H9 (cell line): ENCODE measurements around the gene DUSP23. TPM values are rescaled to one million over a fixed set of nuclear protein-coding genes. Genes with fewer than 3 reads are reported as not detected.

ENCODE experiments used
- DNase-seq: peaks from one replicate; pipeline ENCODE4 v3.0.0-alpha.2; 2017
- H2AFZ ChIP-seq: one replicate; pipeline ENCODE4 v1.6.1; 2013; ENCODE audit warnings: mild to moderate bottlenecking, low read length, control low read depth, moderate library complexity
- H2AK5ac ChIP-seq: 2 replicates; pipeline ENCODE4 v1.6.1; 2013; ENCODE audit warnings: low read length, control low read depth, mixed read lengths; ENCODE audit not compliant: insufficient read length
- H2BK120ac ChIP-seq: one replicate; pipeline ENCODE4 v1.6.1; 2013; ENCODE audit warnings: low read depth, mild to moderate bottlenecking, low read length, control low read depth, inconsistent platforms; ENCODE audit not compliant: poor library complexity, severe bottlenecking
- H2BK12ac ChIP-seq: 2 replicates; pipeline ENCODE4 v1.6.1; 2013; ENCODE audit warnings: low read length, control low read depth, mixed read lengths, low read depth; ENCODE audit not compliant: insufficient read length
- H2BK15ac ChIP-seq: 2 replicates; pipeline ENCODE4 v1.6.1; 2013; ENCODE audit warnings: low read depth, low read length, control low read depth
- H2BK20ac ChIP-seq: one replicate; pipeline ENCODE4 v1.6.1; 2013; ENCODE audit warnings: low read depth, mild to moderate bottlenecking, low read length, control low read depth, inconsistent platforms; ENCODE audit not compliant: poor library complexity, severe bottlenecking
- H2BK5ac ChIP-seq: 2 replicates; pipeline ENCODE4 v1.6.1; 2013; ENCODE audit warnings: low read length, control low read depth, mixed read lengths; ENCODE audit not compliant: insufficient read length
- H3K14ac ChIP-seq: 2 replicates; pipeline ENCODE4 v1.6.1; 2013; ENCODE audit warnings: low read length, control low read depth; ENCODE audit not compliant: insufficient read depth
- H3K18ac ChIP-seq: 2 replicates; pipeline ENCODE4 v1.6.1; 2013; ENCODE audit warnings: low read depth, mild to moderate bottlenecking, mixed read lengths, low read length, control low read depth; ENCODE audit not compliant: insufficient read length
- H3K23ac ChIP-seq: 2 replicates; pipeline ENCODE4 v1.6.1; 2013; ENCODE audit warnings: low read length, control low read depth, mixed read lengths, low read depth; ENCODE audit not compliant: insufficient read length
- H3K23me2 ChIP-seq: 2 replicates; pipeline ENCODE4 v1.6.1; 2013; ENCODE audit warnings: low read depth, mild to moderate bottlenecking, mixed read lengths, low read length, control low read depth; ENCODE audit not compliant: insufficient read length, poor library complexity, severe bottlenecking
- H3K27ac ChIP-seq: 2 replicates; pipeline ENCODE4 v1.5.1; 2013; ENCODE audit warnings: low read length, control low read depth, mixed read lengths, low read depth; ENCODE audit not compliant: insufficient read length
- H3K27me3 ChIP-seq: 2 replicates; pipeline ENCODE4 v1.6.1; 2013; ENCODE audit warnings: low read length, control low read depth, inconsistent platforms; ENCODE audit not compliant: insufficient read depth
- H3K4ac ChIP-seq: 2 replicates; pipeline ENCODE4 v1.6.1; 2013; ENCODE audit warnings: low read depth, mild to moderate bottlenecking, control low read depth, inconsistent platforms, low read length, moderate library complexity
- H3K4me1 ChIP-seq: 2 replicates; pipeline ENCODE4 v1.6.1; 2013; ENCODE audit warnings: low read length, control low read depth, inconsistent platforms; ENCODE audit not compliant: insufficient read depth
- H3K4me2 ChIP-seq: 2 replicates; pipeline ENCODE4 v1.6.1; 2013; ENCODE audit warnings: low read length, control low read depth, mixed read lengths; ENCODE audit not compliant: insufficient read length, insufficient read depth
- H3K56ac ChIP-seq: 2 replicates; pipeline ENCODE4 v1.6.1; 2013; ENCODE audit warnings: low read depth, mild to moderate bottlenecking, mixed read lengths, low read length, control low read depth; ENCODE audit not compliant: insufficient read length
- H3K79me1 ChIP-seq: 2 replicates; pipeline ENCODE4 v1.6.1; 2013; ENCODE audit warnings: low read depth, mild to moderate bottlenecking, moderate library complexity, low read length, control low read depth, inconsistent platforms; ENCODE audit not compliant: insufficient read depth, poor library complexity, severe bottlenecking
- H3K79me2 ChIP-seq: 2 replicates; pipeline ENCODE4 v1.6.1; 2013; ENCODE audit warnings: low read length, control low read depth, inconsistent platforms; ENCODE audit not compliant: insufficient read depth
- H3K9ac ChIP-seq: 2 replicates; pipeline ENCODE4 v1.6.1; 2013; ENCODE audit warnings: low read length, control low read depth, mixed read lengths; ENCODE audit not compliant: insufficient read length; ENCODE audit errors: extremely low read depth
- H3K9me3 ChIP-seq: one replicate; pipeline ENCODE4 v1.6.1; 2013; ENCODE audit warnings: low read depth, low read length, inconsistent platforms; ENCODE audit not compliant: control insufficient read depth
- H3T11ph ChIP-seq: one replicate; pipeline ENCODE4 v1.6.1; 2013; ENCODE audit warnings: mild to moderate bottlenecking, low read length, control low read depth, inconsistent platforms
- H4K20me1 ChIP-seq: one replicate; pipeline ENCODE4 v1.6.1; 2013; ENCODE audit not compliant: control insufficient read depth, insufficient read length, insufficient read depth
- H4K5ac ChIP-seq: 2 replicates; pipeline ENCODE4 v1.6.1; 2013; ENCODE audit warnings: low read depth, mild to moderate bottlenecking, mixed read lengths, low read length, control low read depth; ENCODE audit not compliant: insufficient read length
- H4K8ac ChIP-seq: replicated peaks from 2 replicates; pipeline ENCODE4 v1.6.1; 2013; ENCODE audit warnings: low read length, control low read depth, mixed read lengths, low read depth; ENCODE audit not compliant: insufficient read length
- H4K91ac ChIP-seq: 2 replicates; pipeline ENCODE4 v1.6.1; 2013; ENCODE audit warnings: low read depth, mild to moderate bottlenecking, moderate library complexity, mixed read lengths, low read length, control low read depth; ENCODE audit not compliant: insufficient read length
- H3K27ac Mint-ChIP-seq, 3 experiments: 2 replicates in 2 of 3; 3 replicates in 1 of 3; pipeline ENCODE4 v1.8.0; 2020 to 2021; ENCODE audit warnings: mixed read lengths in 3 of 3, mild to moderate bottlenecking in 1 of 3, moderate library complexity in 1 of 3
- H3K27me3 Mint-ChIP-seq: 2 replicates; pipeline ENCODE4 v1.8.0; 2021; ENCODE audit warnings: low read depth, mild to moderate bottlenecking, moderate library complexity, mixed read lengths
- H3K36me3 Mint-ChIP-seq, 3 experiments: 2 replicates in 2 of 3; 3 replicates in 1 of 3; pipeline ENCODE4 v1.8.0; 2020 to 2021; ENCODE audit warnings: low read depth in 3 of 3, mixed read lengths in 3 of 3; ENCODE audit not compliant: insufficient read depth in 1 of 3
- H3K4me1 Mint-ChIP-seq, 2 experiments: 2 replicates each; pipeline ENCODE4 v1.8.0; 2020; ENCODE audit warnings: mixed read lengths in 2 of 2
- H3K4me3 Mint-ChIP-seq, 2 experiments: 2 replicates in 1 of 2; 3 replicates in 1 of 2; pipeline ENCODE4 v1.8.0; 2020 to 2021; ENCODE audit warnings: mild to moderate bottlenecking in 2 of 2, mixed read lengths in 2 of 2, moderate library complexity in 1 of 2
- H3K9me3 Mint-ChIP-seq, 2 experiments: 2 replicates in 1 of 2; 3 replicates in 1 of 2; pipeline ENCODE4 v1.8.0; 2020; ENCODE audit warnings: mild to moderate bottlenecking in 2 of 2, mixed read lengths in 2 of 2, moderate library complexity in 1 of 2
- total RNA-seq: library from RNA; stranded (reverse); gene quantifications from 2 replicates; pipeline ENCODE4 v1.2.1, GENCODE V29; 2021
- TF ChIP-seq, protein P1 (sequence below): fragments of 200-600 bp; sonication (generic); conservative IDR thresholded peaks from 3 replicates; pipeline ENCODE4 v1.8.0; 2021; ENCODE audit warnings: antibody characterized with exemption, mild to moderate bottlenecking

DUSP23 gene
- total RNA-seq, 1 experiment from 2014 or later: 25.0 TPM

DNA sequence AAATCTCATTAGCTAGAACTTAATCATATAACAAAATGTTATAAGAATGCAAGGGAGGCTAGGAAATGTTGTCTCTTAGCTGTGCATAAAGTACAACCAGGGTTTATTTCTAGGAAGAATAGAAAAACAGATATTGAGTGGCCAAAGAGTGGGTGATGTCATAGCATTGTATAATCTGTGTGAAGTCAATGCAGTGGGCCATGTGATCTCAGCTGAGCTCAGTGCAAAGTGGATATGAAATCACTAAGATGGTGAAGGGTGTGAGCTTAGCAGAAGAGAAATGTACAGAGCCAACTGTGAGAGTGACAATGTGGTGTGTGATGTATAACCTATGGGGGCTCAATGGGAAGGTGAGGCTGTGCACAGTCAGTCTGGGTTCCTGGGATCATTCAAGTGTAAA is 29.7 kb upstream of the DUSP23 start:
- Histone ChIP-seq H3K56ac (no peak overlapping the region), H3K4ac (no peak overlapping the region), H2AFZ (no peak overlapping the region), H2BK12ac (no peak overlapping the region), H3K9ac (no peak overlapping the region), H3K27ac (no peak overlapping the region), H4K91ac (no peak overlapping the region), H3K79me1 (no peaks in the 10 kb centered on the region), H3K27me3 (no peaks in the 10 kb centered on the region), H4K20me1 (no peaks in the 10 kb centered on the region), H3K4me2 (no peak overlapping the region), H2BK5ac (no peak overlapping the region), H4K8ac (no peak overlapping the region), H3K18ac (no peak overlapping the region), H2BK120ac (no peak overlapping the region), H3K79me2 (no peaks in the 10 kb centered on the region), H2BK15ac (no peak overlapping the region), H2AK5ac (no peak overlapping the region), H3T11ph (no peak overlapping the region), H3K9me3 (no peaks in the 10 kb centered on the region), H3K4me1 (no peaks in the 10 kb centered on the region), H2BK20ac (no peak overlapping the region), H4K5ac (no peak overlapping the region), H3K23me2 (no peaks in the 10 kb centered on the region), H3K23ac (no peak overlapping the region), H3K14ac (no peak overlapping the region)
- DNase-seq: no peak
- peaks cover 2% of the 10 kb centered on the region; the same call in 1 of the 2 replicates for H3K27me3 Mint-ChIP-seq
- H3K4me3 Mint-ChIP-seq: no peak overlapping the region
- TF ChIP-seq, protein P1, sequence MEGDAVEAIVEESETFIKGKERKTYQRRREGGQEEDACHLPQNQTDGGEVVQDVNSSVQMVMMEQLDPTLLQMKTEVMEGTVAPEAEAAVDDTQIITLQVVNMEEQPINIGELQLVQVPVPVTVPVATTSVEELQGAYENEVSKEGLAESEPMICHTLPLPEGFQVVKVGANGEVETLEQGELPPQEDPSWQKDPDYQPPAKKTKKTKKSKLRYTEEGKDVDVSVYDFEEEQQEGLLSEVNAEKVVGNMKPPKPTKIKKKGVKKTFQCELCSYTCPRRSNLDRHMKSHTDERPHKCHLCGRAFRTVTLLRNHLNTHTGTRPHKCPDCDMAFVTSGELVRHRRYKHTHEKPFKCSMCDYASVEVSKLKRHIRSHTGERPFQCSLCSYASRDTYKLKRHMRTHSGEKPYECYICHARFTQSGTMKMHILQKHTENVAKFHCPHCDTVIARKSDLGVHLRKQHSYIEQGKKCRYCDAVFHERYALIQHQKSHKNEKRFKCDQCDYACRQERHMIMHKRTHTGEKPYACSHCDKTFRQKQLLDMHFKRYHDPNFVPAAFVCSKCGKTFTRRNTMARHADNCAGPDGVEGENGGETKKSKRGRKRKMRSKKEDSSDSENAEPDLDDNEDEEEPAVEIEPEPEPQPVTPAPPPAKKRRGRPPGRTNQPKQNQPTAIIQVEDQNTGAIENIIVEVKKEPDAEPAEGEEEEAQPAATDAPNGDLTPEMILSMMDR: no peak
- no peaks in the 10 kb centered on the region for H3K4me1 Mint-ChIP-seq
- H3K36me3 Mint-ChIP-seq: no peaks in the 10 kb centered on the region
- no peak overlapping the region for H3K27ac Mint-ChIP-seq
- H3K9me3 Mint-ChIP-seq: no peaks in the 10 kb centered on the region; a peak in 1 of 5 replicates
